ENCODE measurements around the gene IL1RAPL1. TPM values are rescaled to one million over a fixed set of nuclear protein-coding genes. Genes with fewer than 3 reads are reported as not detected.

The IL1RAPL1 gene
- total RNA-seq, 1 donor from 2014 or later = 0.66 TPM

- TF ChIP-seq, protein P1, sequence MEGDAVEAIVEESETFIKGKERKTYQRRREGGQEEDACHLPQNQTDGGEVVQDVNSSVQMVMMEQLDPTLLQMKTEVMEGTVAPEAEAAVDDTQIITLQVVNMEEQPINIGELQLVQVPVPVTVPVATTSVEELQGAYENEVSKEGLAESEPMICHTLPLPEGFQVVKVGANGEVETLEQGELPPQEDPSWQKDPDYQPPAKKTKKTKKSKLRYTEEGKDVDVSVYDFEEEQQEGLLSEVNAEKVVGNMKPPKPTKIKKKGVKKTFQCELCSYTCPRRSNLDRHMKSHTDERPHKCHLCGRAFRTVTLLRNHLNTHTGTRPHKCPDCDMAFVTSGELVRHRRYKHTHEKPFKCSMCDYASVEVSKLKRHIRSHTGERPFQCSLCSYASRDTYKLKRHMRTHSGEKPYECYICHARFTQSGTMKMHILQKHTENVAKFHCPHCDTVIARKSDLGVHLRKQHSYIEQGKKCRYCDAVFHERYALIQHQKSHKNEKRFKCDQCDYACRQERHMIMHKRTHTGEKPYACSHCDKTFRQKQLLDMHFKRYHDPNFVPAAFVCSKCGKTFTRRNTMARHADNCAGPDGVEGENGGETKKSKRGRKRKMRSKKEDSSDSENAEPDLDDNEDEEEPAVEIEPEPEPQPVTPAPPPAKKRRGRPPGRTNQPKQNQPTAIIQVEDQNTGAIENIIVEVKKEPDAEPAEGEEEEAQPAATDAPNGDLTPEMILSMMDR (IDR thresholded peaks at IDR 0.05; ENCODE audit: partially characterized antibody, unreplicated experiment) = no peak
- no peak for DNase-seq
- H3K4me1 Mint-ChIP-seq (ENCODE audit: low read depth, unreplicated experiment) = no peaks in the 10 kb centered on the region
- H3K27ac Mint-ChIP-seq (ENCODE audit: unreplicated experiment) = no peak overlapping the region
- no peaks in the 10 kb centered on the region for H3K27me3 Mint-ChIP-seq (ENCODE audit: unreplicated experiment)
- H3K36me3 Mint-ChIP-seq (ENCODE audit: unreplicated experiment) = no peaks in the 10 kb centered on the region
- no peak overlapping the region for H3K4me3 Mint-ChIP-seq (ENCODE audit: unreplicated experiment)
- H3K9me3 Mint-ChIP-seq (ENCODE audit: unreplicated experiment) = no peaks in the 10 kb centered on the region
Observed at GRCh38 chrX:29542152-29542551, 954.9 kb downstream of the IL1RAPL1 start.

- no peak overlapping the region for H3K4me3 Mint-ChIP-seq (ENCODE audit: unreplicated experiment)
- TF ChIP-seq, protein P1 (IDR thresholded peaks at IDR 0.05; ENCODE audit: partially characterized antibody, unreplicated experiment) = no peak
- H3K4me1 Mint-ChIP-seq (ENCODE audit: low read depth, unreplicated experiment) = no peaks in the 10 kb centered on the region
- H3K36me3 Mint-ChIP-seq (ENCODE audit: unreplicated experiment) = no peaks in the 10 kb centered on the region
- H3K27ac Mint-ChIP-seq (ENCODE audit: unreplicated experiment) = no peak overlapping the region
- H3K27me3 Mint-ChIP-seq (ENCODE audit: unreplicated experiment) = no peaks in the 10 kb centered on the region
- H3K9me3 Mint-ChIP-seq (ENCODE audit: unreplicated experiment) = no peaks in the 10 kb centered on the region
- DNase-seq = no peak
Observed at GRCh38 chrX:29545878-29546277, 958.6 kb downstream of the IL1RAPL1 start.

DNA sequence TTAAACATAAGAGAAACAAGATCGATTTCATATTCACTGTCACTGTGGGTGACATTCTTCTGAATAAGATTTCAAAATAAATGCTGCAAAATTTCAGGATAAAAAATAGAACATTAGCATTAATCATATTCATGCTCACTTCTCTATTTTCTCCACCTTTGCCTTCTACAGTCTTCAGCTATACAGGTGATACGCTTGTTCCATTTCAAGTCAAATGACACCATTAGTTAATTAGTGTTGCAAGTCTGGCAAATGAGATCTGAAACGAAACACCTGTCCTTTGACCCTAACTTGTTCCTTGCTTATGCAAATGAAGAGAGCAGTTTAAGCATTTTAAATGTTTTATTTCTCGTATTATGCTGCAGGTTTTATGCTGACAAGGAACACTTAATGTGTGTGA is 960.6 kb downstream of the IL1RAPL1 start:
- Mint-ChIP-seq H3K9me3 (ENCODE audit: unreplicated experiment) (no peaks in the 10 kb centered on the region), H3K27me3 (ENCODE audit: unreplicated experiment) (no peaks in the 10 kb centered on the region), H3K4me3 (ENCODE audit: unreplicated experiment) (no peak overlapping the region), H3K27ac (ENCODE audit: unreplicated experiment) (no peak overlapping the region), H3K36me3 (ENCODE audit: unreplicated experiment) (no peaks in the 10 kb centered on the region), H3K4me1 (ENCODE audit: low read depth, unreplicated experiment) (no peaks in the 10 kb centered on the region)
- DNase-seq = no peak
- TF ChIP-seq, protein P1 (IDR thresholded peaks at IDR 0.05; ENCODE audit: partially characterized antibody, unreplicated experiment) = no peak

- TF ChIP-seq, protein P1 (IDR thresholded peaks at IDR 0.05; ENCODE audit: partially characterized antibody, unreplicated experiment) = no peak
- DNase-seq = no peak
- Mint-ChIP-seq H3K4me3 (ENCODE audit: unreplicated experiment) (no peak overlapping the region), H3K4me1 (ENCODE audit: low read depth, unreplicated experiment) (no peaks in the 10 kb centered on the region), H3K36me3 (ENCODE audit: unreplicated experiment) (no peaks in the 10 kb centered on the region), H3K9me3 (ENCODE audit: unreplicated experiment) (no peaks in the 10 kb centered on the region), H3K27me3 (ENCODE audit: unreplicated experiment) (no peaks in the 10 kb centered on the region), H3K27ac (ENCODE audit: unreplicated experiment) (no peak overlapping the region)
Observed at GRCh38 chrX:29553542-29553941, 966.3 kb downstream of the IL1RAPL1 start.

GRCh38 chrX:29555465-29556091 is 968.3 kb downstream of the IL1RAPL1 start:
- H3K9me3 Mint-ChIP-seq (ENCODE audit: unreplicated experiment) = no peaks in the 10 kb centered on the region
- H3K4me1 Mint-ChIP-seq (ENCODE audit: low read depth, unreplicated experiment) = no peaks in the 10 kb centered on the region
- no peaks in the 10 kb centered on the region for H3K36me3 Mint-ChIP-seq (ENCODE audit: unreplicated experiment)
- no peaks in the 10 kb centered on the region for H3K27me3 Mint-ChIP-seq (ENCODE audit: unreplicated experiment)
- no peak for DNase-seq
- TF ChIP-seq, protein P1 (IDR thresholded peaks at IDR 0.05; ENCODE audit: partially characterized antibody, unreplicated experiment) = no peak
- no peak overlapping the region for H3K27ac Mint-ChIP-seq (ENCODE audit: unreplicated experiment)
- no peak overlapping the region for H3K4me3 Mint-ChIP-seq (ENCODE audit: unreplicated experiment)

Measured in glutamatergic neuron (in vitro differentiated cells).